H1 (cell line): Measurements from ENCODE around the gene DYRK1A.

Experiments
- CTCF ChIP-seq, 3 experiments: IDR thresholded peaks; 1 replicate in 2 of 3; 2 replicates in 1 of 3; pipeline versions ENCODE4 v1.5.1 to v1.6.1; 2011; ENCODE audit warnings: low read length in 3 of 3, mild to moderate bottlenecking in 3 of 3, inconsistent platforms in 2 of 3, low read depth in 1 of 3, moderate library complexity in 1 of 3; ENCODE audit not compliant: insufficient read depth in 1 of 3; ENCODE audit errors: control extremely low read depth in 1 of 3
- EZH2 ChIP-seq: fragments of 200-600 bp; sonication (generic); IDR thresholded peaks from 2 replicates; pipeline ENCODE4 v1.7.1; 2012; ENCODE audit warnings: low read depth, mild to moderate bottlenecking, moderate library complexity, low read length, inconsistent platforms; ENCODE audit not compliant: severe bottlenecking
- POLR2A ChIP-seq, 2 experiments: IDR thresholded peaks; 1 replicate in 1 of 2; 2 replicates in 1 of 2; pipeline ENCODE4 v1.6.1; 2011; ENCODE audit warnings: low read depth in 2 of 2, low read length in 2 of 2, mild to moderate bottlenecking in 2 of 2; ENCODE audit errors: control extremely low read depth in 1 of 2

- no peak for TF ChIP-seq CTCF (IDR thresholded peaks at IDR 0.05; ENCODE audit: control extremely low read depth in 1 of 3, insufficient read depth in 1 of 3, low read depth in 1 of 3, low read length in 3 of 3)
- no peak for TF ChIP-seq EZH2
- TF ChIP-seq POLR2A (IDR thresholded peaks at IDR 0.05; ENCODE audit: control extremely low read depth in 1 of 2, low read depth in 2 of 2, low read length in 2 of 2): no peak
These were observed 100.5 kb downstream of the DYRK1A start for GRCh38 chr21:37467082-37467481.
